HEK293T (cell line): Measurements from ENCODE around the gene CFAP92.
A peak's percentile ranks its signal among the peaks of the same experiment; 100 is the strongest.

ENCODE experiments used
- CTCF ChIA-PET: fragments of 350-600 bp; formaldehyde crosslinking; extraction: SDS; loops from one replicate; lab custom pipeline; 2021; ENCODE audit warnings: antibody characterized with exemption, inconsistent platforms; lab: Yijun Ruan, JAX
- POLR2A ChIA-PET: fragments of 350-600 bp; formaldehyde crosslinking; extraction: SDS; loops from one replicate; lab custom pipeline; 2020; ENCODE audit warnings: antibody characterized with exemption, inconsistent platforms; lab: Yijun Ruan, JAX
- DNase-seq: peaks from one replicate; pipeline ENCODE4 v3.0.0; 2012; ENCODE audit warnings: mixed read lengths; ENCODE audit errors: extremely low spot score
- ARNT ChIP-seq: fragments of 450-650 bp; IDR thresholded peaks from 2 replicates; pipeline ENCODE4 v1.6.1; 2017; ENCODE audit warnings: mild to moderate bottlenecking
- BHLHE40 ChIP-seq: fragments of 450-650 bp; IDR thresholded peaks from 2 replicates; pipeline ENCODE4 v1.6.1; 2016; ENCODE audit warnings: mild to moderate bottlenecking, moderate library complexity, borderline replicate concordance
- CTBP1 ChIP-seq: fragments of 450-650 bp; IDR thresholded peaks from 2 replicates; pipeline ENCODE4 v1.6.1; 2016; ENCODE audit warnings: borderline replicate concordance
- ELF4 ChIP-seq: fragments of 450-650 bp; IDR thresholded peaks from 2 replicates; pipeline ENCODE4 v1.6.1; 2017; ENCODE audit warnings: antibody characterized with exemption
- FOXA1 ChIP-seq: fragments of 450-650 bp; IDR thresholded peaks from 2 replicates; pipeline ENCODE4 v1.6.1; 2016; ENCODE audit warnings: mild to moderate bottlenecking
- FOXK2 ChIP-seq: fragments of 450-650 bp; IDR thresholded peaks from 2 replicates; pipeline ENCODE4 v1.6.1; 2016; ENCODE audit warnings: mild to moderate bottlenecking
- FOXM1 ChIP-seq: fragments of 450-650 bp; IDR thresholded peaks from 2 replicates; pipeline ENCODE4 v1.6.1; 2017; ENCODE audit warnings: mild to moderate bottlenecking, borderline replicate concordance
- HDGF ChIP-seq: fragments of 450-650 bp; IDR thresholded peaks from 2 replicates; pipeline ENCODE4 v1.6.1; 2017; ENCODE audit warnings: antibody characterized with exemption, borderline replicate concordance
- L3MBTL2 ChIP-seq: fragments of 450-650 bp; conservative IDR thresholded peaks from 2 replicates; pipeline ENCODE4 v1.6.1; 2016; ENCODE audit warnings: mild to moderate bottlenecking
- LEF1 ChIP-seq: fragments of 450-650 bp; IDR thresholded peaks from 2 replicates; pipeline ENCODE4 v1.6.1; 2017; ENCODE audit warnings: mild to moderate bottlenecking, borderline replicate concordance
- NFRKB ChIP-seq: fragments of 450-650 bp; IDR thresholded peaks from 2 replicates; pipeline ENCODE4 v1.6.1; 2016; ENCODE audit warnings: mild to moderate bottlenecking, moderate library complexity
- SP1 ChIP-seq: fragments of 450-650 bp; IDR thresholded peaks from 2 replicates; pipeline ENCODE4 v1.6.1; 2017
- SUZ12 ChIP-seq: fragments of 450-650 bp; IDR thresholded peaks from 2 replicates; pipeline ENCODE4 v1.6.1; 2016; ENCODE audit warnings: mild to moderate bottlenecking
- TARDBP ChIP-seq: fragments of 450-650 bp; IDR thresholded peaks from 2 replicates; pipeline ENCODE4 v1.6.1; 2016
- ZNF384 ChIP-seq: fragments of 450-650 bp; IDR thresholded peaks from 2 replicates; pipeline ENCODE4 v1.6.1; 2016
- TF ChIP-seq, protein P1 (sequence below): fragments of 450-650 bp; IDR thresholded peaks from 2 replicates; pipeline ENCODE4 v1.6.1; 2016

Gene CFAP92

GRCh38 chr3:128875556-128876120 lies 118.2 kb downstream of the CFAP92 start:
- DNase-seq = peak; percentile 70
- TF ChIP-seq SP1 (no peak), SUZ12 (no peak), ZNF384 (no peak), ELF4 (no peak), LEF1 (no peak), TARDBP (no peak), HDGF (no peak), CTBP1 (no peak), NFRKB (no peak), ARNT (no peak), FOXA1 (no peak), BHLHE40 (no peak), FOXM1 (no peak), L3MBTL2 (no peak)
- TF ChIP-seq, protein P1, sequence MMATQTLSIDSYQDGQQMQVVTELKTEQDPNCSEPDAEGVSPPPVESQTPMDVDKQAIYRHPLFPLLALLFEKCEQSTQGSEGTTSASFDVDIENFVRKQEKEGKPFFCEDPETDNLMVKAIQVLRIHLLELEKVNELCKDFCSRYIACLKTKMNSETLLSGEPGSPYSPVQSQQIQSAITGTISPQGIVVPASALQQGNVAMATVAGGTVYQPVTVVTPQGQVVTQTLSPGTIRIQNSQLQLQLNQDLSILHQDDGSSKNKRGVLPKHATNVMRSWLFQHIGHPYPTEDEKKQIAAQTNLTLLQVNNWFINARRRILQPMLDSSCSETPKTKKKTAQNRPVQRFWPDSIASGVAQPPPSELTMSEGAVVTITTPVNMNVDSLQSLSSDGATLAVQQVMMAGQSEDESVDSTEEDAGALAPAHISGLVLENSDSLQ = no peak
- ChIA-PET POLR2A (interaction anchor here (1.0 to 1.5 kb wide), 3 partner anchors 8 to 178 kb away, joined by 4 to 5 read pairs (median 4); no protein-coding TSS in a partner anchor), CTCF (interaction anchor here (0.6 to 1.8 kb wide), 5 partner anchors 9 to 258 kb away, joined by 3 to 7 read pairs (median 3); no protein-coding TSS in a partner anchor)

DNA sequence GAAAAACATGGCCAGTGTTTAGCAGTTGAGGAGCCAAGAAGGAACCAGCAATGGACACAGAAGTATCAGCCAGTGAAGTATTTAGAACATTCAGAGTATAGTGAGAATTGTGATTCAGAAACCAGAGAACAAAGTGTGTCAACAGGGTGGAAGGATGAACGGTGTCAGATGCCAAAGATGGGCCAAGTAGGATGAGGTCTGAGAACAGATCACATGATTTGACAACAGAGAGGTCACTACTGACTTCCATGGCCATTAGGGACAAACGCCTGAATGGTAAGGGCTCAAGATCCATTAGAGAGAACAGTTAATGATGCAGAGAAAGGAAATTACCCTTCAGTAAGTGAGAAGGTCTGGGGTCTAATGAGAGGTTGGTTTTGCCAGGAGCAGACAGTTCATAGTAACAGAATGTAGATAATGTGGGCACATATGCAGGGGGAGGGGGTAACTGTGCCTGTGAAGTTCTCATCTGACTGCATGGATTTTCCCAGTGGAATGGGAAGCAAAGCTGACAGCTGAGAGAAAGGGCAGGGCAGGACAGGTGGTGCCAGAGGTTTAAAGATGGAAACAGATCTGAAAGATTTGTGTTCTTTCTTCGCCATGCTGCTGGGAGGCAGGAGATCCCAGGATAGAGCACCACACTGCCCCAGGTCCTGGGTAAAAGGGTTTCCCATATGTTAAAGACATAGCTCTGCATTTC lies 119.2 kb downstream of the CFAP92 start:
- ChIA-PET POLR2A (no interaction called here), CTCF (interaction anchor here (1.0 to 1.1 kb wide), 2 partner anchors 91 to 95 kb away, joined by 3 to 7 read pairs; no protein-coding TSS in a partner anchor)
- TF ChIP-seq BHLHE40 (no peak), ARNT (no peak), FOXM1 (no peak), TARDBP (no peak), CTBP1 (no peak), LEF1 (no peak), SUZ12 (no peak), FOXA1 (no peak), ZNF384 (no peak), L3MBTL2 (no peak), SP1 (no peak), NFRKB (no peak), HDGF (no peak), ELF4 (no peak), FOXK2 (no peak)
- TF ChIP-seq, protein P1 = no peak
- DNase-seq = no peak

GRCh38 chr3:128873244-128874022 lies 120.4 kb downstream of the CFAP92 start:
- DNase-seq = no peak
- ChIA-PET POLR2A (no interaction called here), CTCF (no interaction called here)
- no peak for TF ChIP-seq TARDBP
- TF ChIP-seq FOXK2 = no peak
- no peak for TF ChIP-seq HDGF
- no peak for TF ChIP-seq BHLHE40
- TF ChIP-seq, protein P1 = no peak
- TF ChIP-seq SUZ12 = no peak
- no peak for TF ChIP-seq ZNF384
- no peak for TF ChIP-seq LEF1
- no peak for TF ChIP-seq FOXA1
- TF ChIP-seq L3MBTL2 = no peak
- no peak for TF ChIP-seq FOXM1

- POLR2A ChIA-PET = no interaction called here
- CTCF ChIA-PET = no interaction called here
- TF ChIP-seq L3MBTL2 (no peak), ELF4 (no peak), BHLHE40 (no peak), LEF1 (no peak), SUZ12 (no peak), ZNF384 (no peak), FOXM1 (no peak), SP1 (no peak), NFRKB (no peak), CTBP1 (no peak), FOXK2 (no peak), ARNT (no peak), TARDBP (no peak)
- TF ChIP-seq, protein P1 = no peak
- DNase-seq = no peak
Observed at GRCh38 chr3:128872744-128873143, 121.1 kb downstream of the CFAP92 start.
